IPS-11a (cell line): ENCODE results near the gene ASRGL1.
"Not testable (repeated sequence)": the region's sequence is repeated elsewhere in the genome, so short reads cannot be mapped to it uniquely, and the experiment has no call there.

Source experiments
- H3K4me3 ChIP-seq: one replicate; pipeline ENCODE4 v1.5.1; 2013; ENCODE audit warnings: low read depth, low read length, control low read depth

Gene ASRGL1

GRCh38 chr11:62337303-62338181, at the start of gene ASRGL1:
Gene ASRGL1, plus strand, starts transcription at chr11:62337448. Its CDS starts 530 bp downstream, at chr11:62337978.
- H3K4me3 ChIP-seq, result peak within 1 kb of the TSS; percentile 78

GRCh38 chr11:62295504-62295903, 41.7 kb upstream of the ASRGL1 start:
- no peak overlapping the region for H3K4me3 ChIP-seq

GRCh38 chr11:62298975-62299374, 38.3 kb upstream of the ASRGL1 start, which contains the start of gene SCGB1D4:
Gene SCGB1D4, minus strand, starts transcription at chr11:62299075. Its CDS starts 65 bp downstream, at chr11:62299010.
- H3K4me3 ChIP-seq, result no peak within 1 kb of the TSS

- no peak overlapping the region for H3K4me3 ChIP-seq
Measured at GRCh38 chr11:62306227-62306626, 31.0 kb upstream of the ASRGL1 start.

- no peak overlapping the region for H3K4me3 ChIP-seq
Measured at GRCh38 chr11:62307950-62308349, 29.3 kb upstream of the ASRGL1 start.

- no peak overlapping the region for H3K4me3 ChIP-seq
Measured at GRCh38 chr11:62309991-62310390, 27.3 kb upstream of the ASRGL1 start.

GRCh38 chr11:62315431-62315830, 21.8 kb upstream of the ASRGL1 start:
- no peak overlapping the region for H3K4me3 ChIP-seq

- H3K4me3 ChIP-seq, result no peak overlapping the region
Measured at GRCh38 chr11:62322524-62322923, 14.7 kb upstream of the ASRGL1 start.

- no peak overlapping the region for H3K4me3 ChIP-seq
Measured at GRCh38 chr11:62324731-62325556, 12.3 kb upstream of the ASRGL1 start.

GRCh38 chr11:62325781-62326180, 11.5 kb upstream of the ASRGL1 start:
- not testable (repeated sequence) for H3K4me3 ChIP-seq

GRCh38 chr11:62326719-62327118, 10.5 kb upstream of the ASRGL1 start:
- not testable (repeated sequence) for H3K4me3 ChIP-seq

GRCh38 chr11:62327541-62327940, 9.7 kb upstream of the ASRGL1 start:
- H3K4me3 ChIP-seq, result not testable (repeated sequence)

GRCh38 chr11:62331264-62331663, 6.0 kb upstream of the ASRGL1 start:
- H3K4me3 ChIP-seq, result not testable (repeated sequence)

GRCh38 chr11:62333768-62334167, 3.5 kb upstream of the ASRGL1 start:
- no peak overlapping the region for H3K4me3 ChIP-seq

GRCh38 chr11:62336949-62337302, 322 bp upstream of the ASRGL1 start:
- H3K4me3 ChIP-seq, result peak overlapping the region; percentile 13

- H3K4me3 ChIP-seq, result peak overlapping the region; percentile 78
Measured at GRCh38 chr11:62338218-62338617, 970 bp downstream of the ASRGL1 start.

- H3K4me3 ChIP-seq, result no peak overlapping the region
Measured at GRCh38 chr11:62340269-62340901, 3.1 kb downstream of the ASRGL1 start.

- H3K4me3 ChIP-seq, result no peak overlapping the region
Measured at GRCh38 chr11:62341588-62341987, 4.3 kb downstream of the ASRGL1 start.

GRCh38 chr11:62343646-62344190, 6.5 kb downstream of the ASRGL1 start:
- H3K4me3 ChIP-seq, result not testable (repeated sequence)

- H3K4me3 ChIP-seq, result no peak overlapping the region
Measured at GRCh38 chr11:62344210-62344609, 7.0 kb downstream of the ASRGL1 start.

- no peak overlapping the region for H3K4me3 ChIP-seq
Measured at GRCh38 chr11:62345861-62346260, 8.6 kb downstream of the ASRGL1 start.
